GM18499 (cell line): ENCODE data around the gene WDR19.
"Not testable (repeated sequence)": the region's sequence is repeated elsewhere in the genome, so short reads cannot be mapped to it uniquely, and the experiment has no call there.

ENCODE experiments used
- ATAC-seq: cut with Tn5 transposase; IDR thresholded peaks from one replicate; pipeline ENCODE4 v1.9.1; 2021; ENCODE audit warnings: moderate number of reproducible peaks; ENCODE audit not compliant: insufficient read depth, unreplicated experiment

WDR19 gene

GRCh38 chr4:39231660-39232059 is 49.3 kb downstream of the WDR19 start:
- no peak for ATAC-seq

GRCh38 chr4:39232100-39232499 is 49.8 kb downstream of the WDR19 start:
- no peak for ATAC-seq

GRCh38 chr4:39233114-39233513 is 50.8 kb downstream of the WDR19 start:
- ATAC-seq: no peak

- ATAC-seq: no peak
These were observed 51.5 kb downstream of the WDR19 start for GRCh38 chr4:39233783-39234182.

- no peak for ATAC-seq
These were observed 52.7 kb downstream of the WDR19 start for GRCh38 chr4:39235021-39235420.

GRCh38 chr4:39235696-39236095 is 53.4 kb downstream of the WDR19 start:
- no peak for ATAC-seq

- no peak for ATAC-seq
These were observed 54.9 kb downstream of the WDR19 start for GRCh38 chr4:39237179-39237578.

- ATAC-seq: no peak
These were observed 61.1 kb downstream of the WDR19 start for GRCh38 chr4:39243462-39243861.

DNA sequence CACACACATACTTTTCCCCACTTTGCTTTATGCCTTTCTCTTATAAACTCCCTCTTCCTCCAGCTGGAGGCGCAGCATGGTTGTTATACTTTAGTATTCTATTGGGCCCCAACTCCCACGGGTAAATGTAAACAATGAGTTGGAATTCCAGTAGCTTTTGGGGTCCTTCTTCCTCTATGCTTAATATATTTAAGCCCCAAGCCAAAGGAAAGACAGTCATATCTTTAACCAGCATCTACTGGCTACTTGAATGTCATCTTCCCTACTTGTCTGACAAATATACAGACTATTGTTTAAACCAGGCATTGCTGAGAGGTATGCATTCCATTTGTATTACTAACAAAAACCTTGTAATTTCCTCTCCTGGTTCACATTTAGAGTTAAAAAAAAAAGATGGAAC is 72.9 kb downstream of the WDR19 start:
- ATAC-seq: no peak

GRCh38 chr4:39255871-39256270 is 73.5 kb downstream of the WDR19 start:
- no peak for ATAC-seq

- no peak for ATAC-seq
These were observed 74.1 kb downstream of the WDR19 start for GRCh38 chr4:39256436-39256835.

DNA sequence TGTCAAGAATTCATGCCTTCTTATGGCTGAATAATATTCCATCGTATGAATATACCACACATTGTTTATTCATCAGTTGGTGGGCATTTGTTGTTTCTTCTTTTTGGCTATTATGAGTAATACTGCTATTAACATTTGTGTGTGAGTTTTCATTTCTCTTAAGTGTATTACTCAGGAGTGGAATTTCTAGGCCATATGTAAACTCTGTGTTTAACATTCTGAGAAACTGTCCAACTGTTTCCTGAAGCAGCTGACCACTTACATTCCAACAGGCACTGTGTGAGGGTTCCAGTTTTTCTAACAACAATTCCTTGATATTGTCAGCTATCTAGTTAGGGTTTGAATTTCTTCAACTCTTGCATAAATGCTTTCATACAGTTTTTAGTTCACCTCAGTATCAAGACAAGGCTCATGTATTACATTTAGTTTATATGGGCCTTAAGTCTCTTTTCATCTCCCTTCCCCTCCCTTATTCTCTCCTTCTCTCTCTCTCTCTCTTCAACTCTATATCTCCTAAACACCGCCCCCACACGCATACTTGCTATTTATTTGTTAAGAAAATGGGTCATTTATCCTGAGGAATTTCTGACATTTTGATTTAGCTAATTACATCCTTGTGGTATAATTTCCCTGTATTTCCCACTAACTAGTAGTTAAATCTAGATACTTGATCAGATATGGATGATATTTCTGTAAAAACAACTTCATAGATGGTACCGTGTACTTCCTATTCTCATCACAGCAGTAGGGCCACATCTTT is 77.4 kb downstream of the WDR19 start:
- no peak for ATAC-seq

- no peak for ATAC-seq
These were observed 81.6 kb downstream of the WDR19 start for GRCh38 chr4:39263895-39264294.

GRCh38 chr4:39274503-39274902 is 92.2 kb downstream of the WDR19 start:
- ATAC-seq: no peak

DNA sequence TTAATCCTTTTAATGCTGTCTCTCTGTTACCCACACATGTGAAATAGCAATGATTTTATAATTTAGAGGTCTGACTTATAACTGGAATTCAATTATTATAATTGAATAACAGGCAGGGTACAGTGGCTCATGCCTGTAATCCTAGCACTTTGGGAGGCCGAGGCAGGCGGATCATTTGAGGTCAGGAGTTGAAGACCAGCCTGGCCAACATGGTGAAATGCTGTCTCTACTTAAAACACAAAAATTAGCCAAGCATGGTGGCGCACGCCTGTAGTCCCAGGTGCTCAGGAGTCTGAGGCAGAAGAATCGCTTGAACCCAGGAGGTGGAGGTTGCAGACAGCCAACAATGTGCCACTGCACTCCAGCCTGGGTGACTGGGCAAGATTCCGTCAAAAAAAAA is 95.3 kb downstream of the WDR19 start:
- ATAC-seq: not testable (repeated sequence)

- no peak for ATAC-seq
These were observed 96.1 kb downstream of the WDR19 start for GRCh38 chr4:39278476-39278875.

- ATAC-seq: no peak
These were observed 97.1 kb downstream of the WDR19 start for GRCh38 chr4:39279416-39279815.

DNA sequence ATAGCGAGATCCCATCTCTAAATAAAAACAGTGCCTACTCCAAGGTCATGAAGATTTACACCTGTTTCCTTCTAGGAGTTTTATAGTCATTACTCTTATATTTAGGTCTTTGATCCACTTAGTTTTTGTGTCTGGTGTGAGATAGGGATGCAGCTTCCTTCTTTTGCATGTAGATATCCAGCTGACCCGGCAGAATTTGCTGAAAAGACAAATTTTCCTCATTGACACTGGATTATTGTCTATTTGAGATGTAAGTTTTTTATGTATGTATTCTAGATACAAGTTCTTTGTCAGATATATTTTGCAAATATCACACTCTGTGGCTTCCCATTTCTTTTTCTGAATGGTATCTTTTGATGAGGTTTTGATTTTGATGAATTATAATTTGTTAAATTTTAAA is 98.4 kb downstream of the WDR19 start:
- no peak for ATAC-seq

DNA sequence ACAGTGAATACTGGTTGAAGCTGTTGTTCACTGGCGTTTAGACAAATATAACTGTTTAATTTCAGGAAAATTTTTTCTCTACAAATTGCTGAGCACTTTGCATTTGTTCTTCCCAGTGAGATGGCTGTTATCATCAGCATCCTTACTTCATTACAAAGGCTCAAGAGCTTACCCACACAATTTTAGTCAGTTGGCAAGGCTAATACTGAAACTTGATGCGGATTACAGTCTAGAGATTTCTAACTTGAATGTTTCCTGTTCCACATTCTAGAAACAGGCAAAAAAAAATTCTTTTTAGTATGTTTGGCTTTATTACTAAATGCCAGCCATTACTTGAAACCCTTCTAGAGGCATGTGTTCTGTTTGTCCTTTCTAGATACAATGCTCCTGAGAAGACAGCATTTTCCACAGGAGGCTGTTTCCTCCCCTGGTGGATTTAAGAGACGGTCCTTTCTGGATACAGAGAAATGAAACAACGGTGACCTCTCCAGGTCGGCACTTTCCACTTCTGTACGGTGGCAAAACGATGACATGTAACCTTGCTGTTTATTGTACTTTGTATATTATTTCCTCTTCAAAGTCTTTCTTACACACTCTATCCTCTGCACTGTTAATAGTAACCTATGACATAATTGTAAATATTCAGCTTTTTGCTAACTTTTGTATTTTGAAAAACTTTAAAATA is 102.9 kb downstream of the WDR19 start:
- no peak for ATAC-seq

- no peak for ATAC-seq
These were observed 103.5 kb downstream of the WDR19 start for GRCh38 chr4:39285853-39286252.

DNA sequence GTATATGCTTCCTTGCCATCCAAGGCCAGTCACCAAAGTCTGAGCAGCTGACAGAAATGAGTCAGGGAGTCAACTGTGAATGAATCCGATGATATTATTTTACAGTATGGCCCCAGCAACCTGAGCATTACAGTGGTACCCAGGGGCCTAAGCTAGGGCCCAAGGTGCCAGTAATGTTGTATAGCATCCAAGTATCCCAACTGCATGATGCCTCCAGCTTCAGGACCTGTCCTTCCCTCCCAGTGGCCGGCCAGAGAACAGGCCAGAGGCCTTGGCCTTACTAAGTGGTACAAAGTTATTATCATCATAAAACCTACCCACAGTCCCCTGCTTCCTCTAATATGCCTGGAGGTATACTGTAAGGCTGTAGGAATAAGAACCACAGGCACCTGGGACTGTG is 103.9 kb downstream of the WDR19 start:
- ATAC-seq: no peak

DNA sequence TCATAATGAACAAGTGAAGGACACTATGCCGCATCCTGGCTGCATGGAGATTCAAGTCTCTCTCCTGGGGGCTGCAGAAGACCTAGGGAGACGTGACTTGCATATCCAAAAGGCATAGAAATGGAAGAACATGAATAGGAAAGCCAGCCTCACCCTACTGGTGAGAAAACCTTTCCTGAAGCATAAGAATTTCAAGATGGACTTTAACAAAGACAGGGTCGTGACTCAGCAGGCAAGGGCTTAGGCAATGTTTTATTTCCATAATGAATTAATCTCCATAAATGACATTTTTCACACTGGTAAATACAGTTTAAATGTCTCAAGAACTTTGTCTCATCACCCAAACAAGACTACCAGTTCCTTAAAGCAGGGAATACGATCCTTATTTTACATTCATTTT is 104.9 kb downstream of the WDR19 start:
- no peak for ATAC-seq
